HG03460 (cell line): ENCODE results near the gene ARNT2.

Experiments
- ATAC-seq: cut with Tn5 transposase; IDR thresholded peaks from one replicate; pipeline ENCODE4 v1.9.1; 2021; ENCODE audit not compliant: unreplicated experiment

ARNT2 gene

DNA sequence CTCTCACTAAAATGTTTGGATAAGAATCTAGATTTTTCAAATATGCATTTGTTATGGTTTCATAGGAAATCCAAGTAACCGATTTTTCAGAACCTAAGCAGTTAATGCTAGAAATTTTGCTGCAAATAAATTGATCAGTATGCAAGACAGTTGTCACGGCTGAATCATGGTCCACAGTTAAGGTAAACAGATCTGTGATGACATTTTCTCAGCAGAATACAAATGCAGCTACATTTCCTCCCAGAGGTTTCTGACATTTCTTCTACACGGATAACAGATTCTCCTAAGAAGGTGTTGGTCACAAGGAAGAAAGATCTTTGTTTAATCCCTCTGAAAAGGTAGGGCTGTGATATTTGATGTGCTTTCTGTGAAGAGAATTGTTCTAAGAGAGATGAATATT, 36.9 kb downstream of the ARNT2 start:
- ATAC-seq, result no peak

DNA sequence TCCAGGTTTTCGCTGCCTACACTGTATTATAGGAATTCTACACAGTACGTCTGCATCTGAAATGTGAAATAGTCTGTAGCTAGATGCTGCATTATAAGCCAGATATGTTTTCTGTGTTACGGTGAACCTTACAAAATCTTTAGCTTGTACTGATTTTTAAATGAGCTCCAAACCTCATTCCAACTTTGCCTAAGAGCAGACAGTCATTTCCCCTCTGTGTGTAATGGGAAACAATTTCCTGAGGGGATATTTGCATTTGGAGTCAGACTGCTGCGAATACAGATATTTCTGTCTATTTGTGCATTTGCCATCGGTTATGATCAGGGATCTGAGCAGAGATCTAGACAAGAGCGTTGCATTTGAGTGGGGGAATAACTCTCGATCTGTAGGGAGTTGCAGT, 37.5 kb downstream of the ARNT2 start:
- no peak for ATAC-seq

DNA sequence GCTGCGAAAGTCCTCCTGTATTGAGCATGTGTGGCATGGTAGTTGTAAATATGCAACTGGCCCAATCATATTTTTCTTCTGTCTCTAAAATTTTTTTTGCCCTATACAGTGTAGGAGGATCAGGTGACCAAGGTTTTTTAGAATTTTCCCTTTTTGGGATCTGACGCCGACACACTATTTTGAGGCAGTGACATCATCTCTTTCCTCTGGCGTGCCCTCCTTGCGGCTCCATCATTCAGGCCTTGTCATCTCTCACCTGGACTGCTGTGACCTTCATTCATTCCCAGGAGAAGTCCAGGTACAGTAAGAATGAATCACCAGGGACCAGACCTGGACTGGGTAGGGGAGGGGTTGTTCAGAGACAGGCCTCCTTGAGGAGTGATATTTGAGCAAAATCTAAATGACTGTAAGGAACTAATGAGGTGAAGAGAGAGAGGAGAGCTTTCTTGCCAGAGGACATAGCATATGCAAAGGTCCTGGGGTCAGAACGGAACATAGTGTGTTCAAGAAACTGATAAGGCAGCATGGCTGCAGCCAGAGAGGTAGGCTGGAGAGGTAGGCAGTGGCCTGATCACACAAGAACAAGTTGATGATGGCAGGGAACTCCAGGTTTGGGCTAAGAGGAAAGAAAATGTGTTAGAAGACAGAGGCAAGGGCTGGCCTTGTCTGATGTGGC, 38.7 kb downstream of the ARNT2 start:
- ATAC-seq, result no peak

DNA sequence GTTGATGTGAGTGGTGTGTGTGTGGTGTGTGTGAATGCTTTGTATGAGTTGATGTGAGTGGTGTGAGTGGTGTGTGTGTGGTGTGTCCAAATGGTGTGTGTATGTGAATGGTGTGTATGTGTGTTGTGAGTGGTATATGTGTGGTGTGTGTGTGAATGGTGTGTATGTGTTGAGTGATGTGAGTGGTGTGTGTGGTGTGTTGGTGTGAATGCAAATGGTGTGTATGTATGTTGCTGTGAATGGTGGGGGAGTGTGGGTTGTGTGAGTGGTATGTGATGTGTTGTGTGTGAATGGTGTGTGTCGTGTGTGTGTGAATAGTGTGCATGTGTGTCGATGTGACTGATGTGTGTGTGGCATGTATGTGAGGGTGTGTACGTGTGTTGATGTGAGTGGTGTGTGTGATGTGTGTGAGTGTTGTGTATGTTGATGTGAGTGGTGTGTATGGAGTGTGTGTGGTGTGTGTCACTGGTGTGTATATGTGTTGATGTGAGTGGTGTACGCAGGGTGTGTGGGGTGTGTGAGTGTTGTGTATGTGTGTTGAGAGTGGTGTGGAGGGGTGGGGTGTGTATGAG, 40.6 kb downstream of the ARNT2 start:
- ATAC-seq, result no peak

DNA sequence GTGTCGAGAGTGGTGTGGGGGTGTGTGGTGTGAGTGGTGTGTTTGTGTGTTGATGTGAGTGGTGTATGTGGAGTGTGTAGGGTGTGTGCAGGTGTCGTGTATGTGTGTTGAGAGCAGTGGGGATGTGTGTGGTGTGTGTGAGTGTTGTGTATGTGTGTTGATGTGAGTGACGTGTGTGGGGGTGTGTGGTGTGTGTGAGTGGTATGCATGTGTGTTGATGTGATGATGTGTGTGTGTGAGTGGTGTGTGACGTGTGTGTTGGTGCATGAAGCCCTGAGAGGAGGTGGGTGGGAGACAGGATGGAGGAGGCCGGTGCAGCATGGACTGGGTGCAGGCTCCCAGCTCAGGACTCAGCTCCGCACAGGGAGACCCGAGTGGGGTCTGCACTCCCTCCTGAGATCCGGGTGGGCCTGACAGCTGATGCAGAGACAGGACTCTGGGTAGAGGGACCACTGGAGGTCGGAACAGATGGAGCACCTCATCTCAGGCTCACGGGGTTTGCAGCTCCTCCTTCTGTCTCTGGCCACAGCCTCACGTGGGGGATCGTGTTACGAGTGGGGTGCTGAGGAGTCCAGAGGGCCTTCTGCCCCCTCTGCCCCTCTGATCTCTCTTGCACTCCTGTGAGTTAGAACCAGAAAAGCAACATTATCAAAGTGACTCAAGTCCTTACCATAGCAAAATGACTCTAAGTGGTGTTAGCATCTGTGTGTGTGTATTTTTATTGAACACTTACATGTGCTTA, 41.3 kb downstream of the ARNT2 start:
- ATAC-seq, result no peak

DNA sequence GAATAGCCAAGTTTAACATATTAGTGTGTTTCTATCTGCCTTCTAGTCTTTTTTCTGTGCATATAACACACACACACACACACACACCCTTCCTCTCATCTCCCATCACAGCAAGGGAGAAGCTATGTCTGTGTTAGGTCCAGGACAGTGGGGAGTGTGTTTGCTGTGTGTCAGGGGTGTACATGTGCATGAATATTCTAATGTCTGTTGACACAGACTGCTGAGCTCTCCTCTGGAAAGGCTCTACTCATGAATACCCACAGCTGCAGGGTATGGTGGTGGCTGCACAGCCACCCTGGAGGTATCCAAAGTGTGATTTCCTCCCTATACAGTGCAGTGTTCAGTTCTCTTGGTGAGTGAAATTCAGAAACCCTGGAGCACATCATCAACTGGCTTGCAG, 42.9 kb downstream of the ARNT2 start:
- no peak for ATAC-seq

DNA sequence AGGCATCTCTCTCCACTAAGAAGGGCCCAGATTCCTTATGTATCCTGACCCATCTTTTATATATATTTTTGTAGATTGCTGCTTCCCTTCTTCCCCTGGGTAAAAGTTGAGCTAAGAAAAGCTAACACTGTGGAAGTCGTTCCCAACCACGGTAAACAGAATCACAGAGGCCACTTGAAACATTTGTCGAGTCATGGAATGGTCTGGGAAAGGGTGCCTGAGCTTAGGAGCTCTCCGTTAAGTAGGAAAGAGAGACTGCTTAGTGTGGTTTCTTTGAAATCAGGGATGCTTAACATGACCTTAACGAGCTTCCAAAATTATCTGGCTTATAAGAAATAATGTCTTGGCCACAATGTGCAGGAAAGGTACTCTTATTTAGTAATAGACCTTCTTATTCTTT, 45.6 kb downstream of the ARNT2 start:
- ATAC-seq, result no peak

DNA sequence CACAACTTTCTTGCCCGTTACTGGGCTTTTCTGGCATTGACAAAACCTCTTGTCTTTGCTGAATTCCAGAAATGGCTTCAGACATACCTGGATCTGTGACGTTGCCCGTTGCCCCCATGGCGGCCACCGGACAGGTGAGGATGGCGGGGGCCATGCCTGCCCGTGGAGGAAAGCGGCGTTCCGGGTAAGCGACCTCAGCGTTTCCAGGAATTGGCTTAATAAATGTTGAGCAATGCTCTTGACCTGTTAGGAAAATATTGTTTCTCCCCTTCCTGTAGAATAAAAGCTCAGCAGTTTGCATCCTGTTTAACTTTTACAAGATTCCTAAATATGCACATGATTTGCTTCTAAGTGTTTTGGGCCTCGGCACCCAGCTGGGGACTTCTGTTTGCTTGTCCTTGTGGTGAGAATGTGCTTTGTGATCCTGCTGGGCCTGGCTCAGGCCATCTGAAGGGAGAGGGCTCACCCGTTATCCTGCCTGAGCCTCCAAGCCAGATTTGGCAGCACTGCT, 46.7 kb downstream of the ARNT2 start:
- no peak for ATAC-seq

DNA sequence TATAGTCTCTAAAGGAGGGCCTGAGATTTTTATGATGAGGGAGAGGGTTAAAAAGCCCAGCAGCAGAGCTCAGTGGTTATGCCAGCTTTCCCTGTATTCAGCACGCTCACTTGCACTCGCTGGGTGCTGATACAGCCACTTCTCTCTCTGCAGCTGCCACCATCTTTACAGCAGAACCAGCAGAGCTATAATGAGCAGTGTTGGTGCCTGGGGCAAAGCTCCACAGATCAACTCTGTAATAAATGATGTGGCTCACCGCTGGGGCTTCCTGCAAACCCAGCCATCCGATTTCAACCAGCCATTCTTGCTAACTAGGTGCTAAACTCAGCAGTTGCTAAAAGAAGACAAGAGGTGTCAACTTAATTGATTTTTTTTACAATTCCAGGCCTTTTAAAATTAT, 48.0 kb downstream of the ARNT2 start:
- no peak for ATAC-seq

DNA sequence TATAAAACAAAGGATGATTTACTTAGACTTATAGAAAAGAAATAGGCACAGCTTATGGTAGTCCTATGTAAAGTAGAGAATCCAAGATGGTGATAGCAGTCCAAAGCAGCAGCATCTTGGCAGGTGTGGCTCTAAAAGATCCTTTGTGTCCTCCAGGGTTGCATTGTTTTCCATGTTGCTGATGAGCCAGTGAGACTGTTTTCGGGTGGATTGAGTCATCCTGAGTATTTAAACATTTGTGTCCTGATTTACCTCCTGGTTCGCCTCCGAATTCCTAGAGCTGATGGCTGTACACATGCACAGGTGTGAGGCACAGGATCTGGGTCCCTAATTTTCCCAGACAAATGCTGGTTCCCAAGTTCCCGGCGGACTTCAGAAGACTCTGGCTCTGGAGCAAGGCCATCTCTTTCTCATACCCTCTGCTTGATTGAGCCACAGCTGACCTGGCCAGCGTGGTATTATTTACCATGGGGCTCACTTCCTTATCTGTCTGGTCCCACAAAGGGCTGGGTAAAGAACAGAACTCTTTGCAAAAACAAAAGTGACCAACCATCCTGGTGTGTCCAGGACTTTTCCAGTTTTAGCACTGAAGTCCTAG, 51.0 kb downstream of the ARNT2 start:
- no peak for ATAC-seq

DNA sequence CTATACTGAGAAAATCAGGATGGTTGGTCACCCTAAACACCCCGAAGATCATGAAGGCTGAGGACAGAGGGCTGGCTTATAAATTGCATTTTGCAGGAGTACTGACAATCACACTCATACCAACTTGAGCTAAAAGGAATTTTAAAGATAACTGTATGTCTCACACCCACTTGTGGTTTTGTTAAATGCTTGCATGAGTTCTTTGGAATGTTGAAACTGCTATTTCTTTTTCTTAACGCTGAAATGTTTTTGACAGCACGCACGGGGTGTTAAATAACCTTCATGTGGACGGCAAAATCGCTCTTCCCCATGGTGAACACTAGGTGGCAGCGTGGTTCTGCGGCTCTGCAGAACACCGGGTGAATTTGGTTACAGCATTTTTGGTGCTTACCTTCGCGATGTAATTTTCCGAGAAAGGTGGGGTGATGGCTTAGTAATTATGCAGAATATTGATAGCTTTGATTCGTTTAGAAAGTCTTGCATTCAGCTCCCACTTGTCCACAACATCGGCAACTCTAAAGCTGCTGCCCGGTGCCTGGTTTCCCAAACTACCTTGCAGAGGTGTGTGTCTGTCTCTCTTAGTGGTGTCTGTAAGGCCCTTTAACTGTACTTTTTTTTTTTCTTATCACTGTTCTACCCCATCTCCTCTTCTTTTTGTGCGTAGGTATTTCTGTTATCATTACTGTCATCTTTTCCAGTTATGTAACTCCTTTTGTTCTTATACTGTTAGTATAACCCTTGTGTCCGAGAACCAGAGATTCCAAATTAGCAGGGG, 51.7 kb downstream of the ARNT2 start:
- no peak for ATAC-seq

DNA sequence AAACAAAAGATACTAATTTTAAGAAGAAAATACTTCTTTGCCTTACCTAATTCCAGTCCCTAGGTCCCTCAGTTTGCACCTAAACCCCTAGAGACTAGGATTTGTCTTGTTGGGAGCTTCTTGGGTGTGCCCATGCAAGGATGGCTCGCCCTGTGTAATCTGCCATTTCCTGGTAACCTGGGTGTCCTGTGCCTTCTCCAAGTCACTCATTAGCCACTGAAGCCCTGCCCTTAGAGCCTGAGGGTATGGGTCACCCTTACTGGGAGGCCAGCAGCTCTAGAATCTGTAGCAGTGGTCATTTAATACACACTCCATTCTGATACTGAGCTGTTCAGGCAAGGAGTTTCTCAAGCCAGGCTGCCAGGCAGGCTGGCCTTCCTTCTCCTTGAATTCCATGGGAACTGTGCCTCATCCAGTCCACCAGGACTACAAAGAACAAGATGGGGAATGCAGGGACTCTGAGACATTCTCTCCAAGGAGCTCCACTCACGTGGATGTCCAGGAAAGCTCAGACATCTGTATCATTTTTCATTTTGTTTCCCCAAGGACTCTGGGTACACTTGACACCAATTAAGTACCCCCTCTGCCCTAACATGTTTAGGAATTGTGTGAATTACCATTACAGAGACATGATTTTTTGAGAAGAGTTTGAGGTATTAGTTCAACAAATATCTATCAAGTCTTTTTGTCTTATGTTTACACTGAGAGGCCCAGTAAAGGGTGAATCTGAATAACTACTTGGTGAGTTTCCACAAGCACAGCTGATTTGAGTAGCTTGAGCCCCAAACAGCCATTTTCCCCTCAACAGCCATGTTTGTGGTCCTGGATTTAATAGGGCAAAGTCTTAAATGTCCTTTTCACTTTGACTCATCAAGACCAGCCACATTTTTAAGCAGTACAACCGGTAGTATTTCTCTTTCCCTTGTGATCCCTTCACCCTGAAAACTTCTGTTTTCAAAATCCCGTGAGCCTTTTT, 52.6 kb downstream of the ARNT2 start:
- ATAC-seq, result no peak

DNA sequence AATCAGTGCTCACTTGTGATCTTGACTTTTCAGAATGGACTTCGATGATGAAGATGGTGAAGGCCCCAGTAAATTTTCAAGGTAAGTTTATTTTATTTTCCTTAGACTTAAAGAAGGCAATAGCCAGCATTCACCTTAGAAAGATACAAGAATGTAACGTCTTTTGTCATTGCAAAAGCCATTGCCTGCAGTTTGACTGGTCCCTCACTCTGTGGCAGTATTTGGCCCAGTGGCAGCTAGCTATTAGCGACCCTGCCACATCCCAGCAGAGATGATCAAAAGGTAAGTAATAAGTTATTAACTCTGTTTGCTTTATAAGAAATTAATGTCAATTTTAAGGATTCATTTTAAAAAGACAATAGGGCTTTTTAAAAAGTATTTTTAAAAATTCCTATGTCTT, 53.7 kb downstream of the ARNT2 start:
- no peak for ATAC-seq

DNA sequence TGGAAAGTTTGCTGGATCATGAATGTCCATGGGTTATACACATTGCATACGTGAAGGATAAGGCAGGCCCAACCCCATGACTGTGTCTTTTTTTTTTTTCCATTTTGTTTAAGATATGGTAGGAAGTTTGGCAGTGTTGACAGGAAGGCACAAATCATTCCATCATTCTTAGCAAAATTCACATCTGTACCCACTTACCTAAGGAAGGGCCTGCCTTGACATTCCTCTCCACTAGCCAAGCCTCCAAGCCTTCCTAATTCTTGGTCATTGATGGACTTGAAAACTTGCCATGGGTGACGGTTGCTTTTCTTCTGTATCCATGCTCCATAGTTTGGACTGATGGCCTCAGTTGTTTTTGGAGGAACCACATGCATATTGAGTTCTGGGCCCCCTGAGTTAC, 54.4 kb downstream of the ARNT2 start:
- no peak for ATAC-seq

DNA sequence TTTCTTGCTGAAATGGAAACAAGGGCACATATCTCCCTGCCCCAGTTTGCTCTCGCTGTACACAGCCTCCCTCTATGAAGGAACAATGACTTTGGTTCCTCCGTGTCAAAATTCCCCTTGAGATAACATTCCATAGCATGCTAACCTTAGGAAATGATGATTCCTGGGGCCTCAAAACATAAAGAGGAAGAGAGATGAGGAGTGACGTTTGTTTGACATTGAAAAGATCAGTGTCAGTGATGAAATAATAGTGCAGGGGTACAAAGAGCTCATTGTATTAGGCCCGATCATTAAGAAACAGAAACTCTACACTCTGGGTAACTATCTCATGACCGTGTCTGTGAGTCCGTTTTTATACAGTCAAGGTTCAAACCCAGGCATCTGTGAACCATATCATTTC, 55.2 kb downstream of the ARNT2 start:
- no peak for ATAC-seq

DNA sequence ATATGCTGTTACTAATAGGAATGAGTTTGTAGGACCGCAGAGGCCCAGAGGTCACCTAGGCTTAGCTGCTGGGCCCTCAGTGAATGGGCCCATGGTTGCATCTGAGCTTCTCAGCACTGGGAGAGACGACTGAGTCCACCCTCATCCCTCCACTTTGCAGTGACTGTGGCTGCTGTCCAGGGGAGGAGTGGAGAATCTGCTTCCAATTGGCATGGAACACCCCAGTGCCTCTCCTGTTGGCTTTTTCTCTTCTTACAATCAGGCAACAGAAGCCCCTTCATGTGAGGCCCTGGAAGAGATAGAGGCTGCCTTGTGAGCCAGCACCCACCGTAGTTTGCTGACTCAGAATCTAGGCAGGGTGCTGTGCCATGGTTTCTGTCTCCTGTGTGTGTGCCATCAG, 55.6 kb downstream of the ARNT2 start:
- ATAC-seq, result no peak

DNA sequence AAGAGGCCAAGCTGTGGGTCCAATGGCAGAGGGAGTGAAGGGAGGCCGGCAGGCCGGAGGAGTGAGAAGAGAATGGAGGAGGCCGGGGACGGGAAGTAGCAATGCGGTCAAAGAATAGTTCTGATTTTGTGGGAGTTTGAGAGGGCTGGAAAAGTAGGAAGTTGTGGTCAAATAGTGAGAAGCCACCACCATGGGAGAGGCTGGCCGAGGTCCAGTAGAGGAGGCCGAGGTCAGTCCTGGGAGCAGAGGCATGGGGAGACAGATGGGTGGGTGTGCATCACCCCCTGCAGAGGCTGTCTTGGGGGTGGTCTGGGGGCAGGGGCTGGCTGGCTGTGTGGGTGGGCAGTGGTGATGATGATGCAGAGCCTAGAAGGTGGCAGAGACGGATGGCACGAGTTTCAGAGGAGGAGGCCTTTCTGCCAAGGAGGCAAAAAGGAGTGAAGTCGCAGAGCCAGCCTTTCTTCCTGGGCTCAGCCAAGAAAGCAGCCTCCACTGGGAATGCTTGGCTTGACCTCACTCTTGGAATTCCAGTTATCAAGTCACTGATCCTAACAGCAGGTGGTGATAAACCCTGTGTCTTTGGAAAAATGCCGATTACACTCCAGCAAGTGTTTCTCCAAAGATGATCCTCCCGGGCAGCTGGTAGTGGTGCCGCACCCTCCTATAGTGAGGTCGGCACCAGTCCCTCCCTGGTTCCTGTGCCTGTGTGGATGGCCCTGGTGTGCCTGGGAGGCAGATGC, 57.3 kb downstream of the ARNT2 start:
- no peak for ATAC-seq

DNA sequence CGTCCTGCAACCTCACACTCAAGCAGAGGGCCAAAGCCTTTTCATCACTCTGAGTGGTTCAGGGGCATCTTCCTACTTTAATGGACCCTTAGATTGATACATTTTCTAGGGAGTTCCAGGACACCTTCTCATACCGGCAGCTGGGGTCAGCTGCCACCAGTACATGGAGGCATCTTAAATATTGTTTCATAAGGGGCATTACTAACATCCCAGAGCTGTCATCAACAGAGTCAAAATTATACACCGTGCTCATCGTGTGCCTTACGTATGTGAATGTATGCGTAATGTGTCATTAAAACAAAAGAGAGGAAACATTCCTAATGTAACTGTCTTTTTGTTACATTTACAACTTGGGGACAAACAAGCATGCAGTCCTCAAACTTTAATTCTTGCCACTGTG, 57.9 kb downstream of the ARNT2 start:
- no peak for ATAC-seq

DNA sequence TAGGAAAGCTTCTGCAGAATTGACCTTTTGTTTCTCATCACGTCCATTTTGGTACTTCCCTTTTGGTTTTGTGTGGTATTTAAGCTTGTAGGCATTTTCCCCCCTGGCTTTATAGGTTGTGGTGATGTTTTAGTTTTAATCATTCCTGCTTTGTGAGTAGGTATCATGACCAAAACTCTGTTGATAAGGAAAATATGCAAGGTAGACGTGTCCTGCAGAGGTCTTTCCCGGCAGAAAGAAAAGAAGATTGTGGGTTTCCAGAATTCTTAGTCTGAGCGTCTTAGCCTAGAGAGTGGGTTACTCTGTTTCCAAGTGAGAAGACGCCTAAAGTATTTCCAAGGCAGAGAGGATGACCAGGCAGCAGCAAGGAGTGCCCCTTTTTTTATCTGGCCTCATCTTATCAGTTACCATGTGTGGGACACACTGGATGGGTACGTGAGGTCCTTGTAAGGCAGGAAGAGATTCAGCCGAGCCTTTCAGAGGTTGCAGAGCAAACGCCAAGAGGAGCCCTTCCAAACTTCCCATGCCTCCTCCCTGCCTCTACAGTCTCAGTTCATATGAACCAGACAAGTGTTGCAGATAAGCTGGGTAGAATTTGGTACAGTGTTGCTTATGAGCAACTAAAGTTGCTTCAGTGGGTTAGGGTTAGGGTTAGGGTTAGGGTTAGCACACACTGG, 58.8 kb downstream of the ARNT2 start:
- no peak for ATAC-seq
